HepG2 (cell line): ENCODE results near the gene HNRNPC. TPM values are rescaled to one million over a fixed set of nuclear protein-coding genes. Genes with fewer than 3 reads are reported as not detected.
A peak's percentile ranks its signal among the peaks of the same experiment; 100 is the strongest.

Experiments
- ATF5 ChIP-seq: sonication (generic); formaldehyde crosslinking; IDR thresholded peaks from 2 replicates; pipeline ENCODE4 v1.4.0; 2020; ENCODE audit warnings: mild to moderate bottlenecking, low read depth, missing genetic modification reagents
- CBX5 ChIP-seq: sonication (generic); formaldehyde crosslinking; IDR thresholded peaks from 2 replicates; pipeline ENCODE4 v1.4.0; 2020; ENCODE audit warnings: missing genetic modification reagents, borderline replicate concordance
- HMGXB4 ChIP-seq, 2 experiments: sonication (generic) in 1 of 2; formaldehyde crosslinking in 1 of 2; IDR thresholded peaks; 2 replicates each; pipeline versions ENCODE4 v1.4.0 to v1.6.1; 2018 to 2020; ENCODE audit warnings: missing genetic modification reagents in 2 of 2, borderline replicate concordance in 1 of 2, low read depth in 1 of 2, mild to moderate bottlenecking in 1 of 2, missing biosample characterization in 1 of 2
- HOXA5 ChIP-seq: sonication (generic); formaldehyde crosslinking; IDR thresholded peaks from 2 replicates; pipeline ENCODE4 v1.4.0; 2020; ENCODE audit warnings: missing genetic modification reagents
- KAT2B ChIP-seq: fragments of 150-350 bp; IDR thresholded peaks from 2 replicates; pipeline ENCODE4 v1.6.1; 2014; ENCODE audit warnings: low read depth, low read length, borderline replicate concordance
- KAT7 ChIP-seq: IDR thresholded peaks from 2 replicates; pipeline ENCODE4 v1.6.1; 2018; ENCODE audit warnings: borderline replicate concordance, missing compliant biosample characterization
- KDM5A ChIP-seq: fragments of 200-600 bp; sonication (generic); IDR thresholded peaks from 2 replicates; pipeline ENCODE4 v1.7.0; 2018; ENCODE audit warnings: antibody characterized with exemption, mild to moderate bottlenecking, low read length, borderline replicate concordance
- NFRKB ChIP-seq: fragments of 450-650 bp; IDR thresholded peaks from 2 replicates; pipeline ENCODE4 v1.6.1; 2017
- NPAS2 ChIP-seq: sonication (generic); formaldehyde crosslinking; IDR thresholded peaks from 2 replicates; pipeline ENCODE4 v1.8.0; 2022; ENCODE audit warnings: mild to moderate bottlenecking, missing genetic modification reagents, borderline replicate concordance
- POLR2A ChIP-seq, 2 experiments: IDR thresholded peaks; 2 replicates each; pipeline ENCODE4 v1.6.1; 2011; ENCODE audit warnings: low read depth in 2 of 2, low read length in 2 of 2, mild to moderate bottlenecking in 1 of 2, moderate library complexity in 1 of 2; ENCODE audit not compliant: insufficient read depth in 1 of 2
- POLR2G ChIP-seq: fragments of 200-400 bp; formaldehyde crosslinking; IDR thresholded peaks from 2 replicates; pipeline ENCODE4 v1.6.1; 2018; ENCODE audit warnings: mild to moderate bottlenecking, low read depth, low read length, moderate library complexity
- PTBP1 ChIP-seq: fragments of 200-400 bp; formaldehyde crosslinking; IDR thresholded peaks from 2 replicates; pipeline ENCODE4 v1.6.1; 2018; ENCODE audit warnings: low read length, low read depth; ENCODE audit not compliant: poor library complexity, severe bottlenecking
- TCF7 ChIP-seq: sonication (generic); IDR thresholded peaks from 2 replicates; pipeline ENCODE4 v1.6.1; 2016; ENCODE audit warnings: antibody characterized with exemption, low read depth
- ZEB1 ChIP-seq: IDR thresholded peaks from 2 replicates; pipeline ENCODE4 v1.6.1; 2012; ENCODE audit warnings: mild to moderate bottlenecking, low read depth, inconsistent platforms; ENCODE audit not compliant: insufficient replicate concordance
- ZKSCAN1 ChIP-seq: fragments of 150-350 bp; IDR thresholded peaks from 2 replicates; pipeline ENCODE4 v1.6.1; 2014; ENCODE audit warnings: low read length
- ZNF180 ChIP-seq: sonication (generic); formaldehyde crosslinking; IDR thresholded peaks from 2 replicates; pipeline ENCODE4 v1.4.0; 2020; ENCODE audit warnings: low read depth, missing genetic modification reagents, borderline replicate concordance
- ZNF343 ChIP-seq: sonication (generic); formaldehyde crosslinking; IDR thresholded peaks from 2 replicates; pipeline ENCODE4 v1.4.0; 2020; ENCODE audit warnings: mild to moderate bottlenecking, missing genetic modification reagents
- ZNF430 ChIP-seq: sonication (generic); formaldehyde crosslinking; IDR thresholded peaks from 2 replicates; pipeline ENCODE4 v1.9.0; 2021; ENCODE audit warnings: mild to moderate bottlenecking, missing genetic modification reagents
- ZNF564 ChIP-seq: sonication (generic); formaldehyde crosslinking; IDR thresholded peaks from 2 replicates; pipeline ENCODE4 v1.8.1; 2023; ENCODE audit warnings: mild to moderate bottlenecking, missing genetic modification reagents
- ZNF782 ChIP-seq: sonication (generic); formaldehyde crosslinking; IDR thresholded peaks from 2 replicates; pipeline ENCODE4 v1.4.0; 2020; ENCODE audit warnings: missing genetic modification reagents, mild to moderate bottlenecking, borderline replicate concordance
- polyA plus RNA-seq, 8 experiments: library from polyadenylated mRNA; depleted of rRNA in 3 of 8; stranded (reverse) in 7 of 8; unstranded in 1 of 8; fragments of >200 nt; fragmentation: Illumina TruSeq in 4 of 8; extraction: Trizol in 4 of 8; gene quantifications; 2 replicates each; pipeline versions ENCODE4 v1.2.1 to v1.2.3, GENCODE V29; 2011 to 2016; ENCODE audit warnings: low read depth in 4 of 8, missing spikeins in 1 of 8, mixed read lengths in 1 of 8; ENCODE audit not compliant: insufficient read depth in 1 of 8
- total RNA-seq, 5 experiments: library from RNA; depleted of rRNA; stranded (reverse); fragments of >200 nt; fragmentation: Illumina TruSeq; extraction: Trizol; gene quantifications; 2 replicates each; pipeline ENCODE4 v1.2.3, GENCODE V29; 2016; ENCODE audit warnings: low read depth in 1 of 5
- TF ChIP-seq, protein P1 (sequence below): sonication (generic); formaldehyde crosslinking; IDR thresholded peaks from 2 replicates; pipeline ENCODE4 v1.5.1; 2020; ENCODE audit warnings: missing genetic modification reagents, mild to moderate bottlenecking, borderline replicate concordance
- TF ChIP-seq, protein P2 (sequence below): IDR thresholded peaks from 2 replicates; pipeline ENCODE4 v1.4.0; 2020; ENCODE audit warnings: mild to moderate bottlenecking, missing genetic modification reagents

HNRNPC gene
- total and polyA plus RNA-seq, 2 of the 13 experiments (the other 11 are each of a cell fraction or from before 2014, with no cell fraction given): 628 to 1,099 TPM

DNA sequence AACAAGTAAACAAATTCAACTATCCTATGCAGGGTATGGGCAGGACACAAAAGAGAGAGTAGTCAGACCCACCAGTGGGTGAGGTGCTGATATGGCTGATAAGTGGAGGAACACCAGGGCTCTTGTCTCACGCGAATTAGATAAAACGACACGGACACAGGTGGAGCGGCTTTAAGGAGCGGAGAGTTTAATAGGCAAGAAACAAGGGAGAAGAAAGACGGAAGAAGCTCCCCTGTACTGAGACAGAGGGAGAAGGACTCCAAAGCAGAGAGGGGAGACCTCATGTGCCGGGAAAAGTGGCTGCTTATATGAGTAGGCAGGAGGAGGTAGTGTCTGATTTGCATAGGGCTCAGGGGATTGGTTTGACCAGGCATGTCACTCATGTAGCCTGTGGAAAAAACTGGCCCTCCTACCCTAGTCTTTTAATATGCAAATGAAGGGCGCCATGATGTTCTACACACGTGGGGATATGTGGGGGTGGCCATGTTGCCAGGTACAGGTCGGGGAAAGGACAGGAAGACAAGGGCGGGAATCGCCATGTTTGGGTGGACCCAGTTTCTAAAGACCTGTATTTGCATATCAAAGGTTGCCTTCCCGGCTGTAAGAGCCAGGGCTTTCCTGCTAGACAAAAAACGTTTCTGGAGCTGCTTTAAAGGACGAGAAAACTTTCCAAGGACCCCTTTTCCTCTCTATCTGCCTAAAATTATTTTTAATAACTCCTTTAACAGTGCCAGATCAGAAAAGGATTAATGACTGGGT lies 39.4 kb upstream of the HNRNPC start (continued):
- TF ChIP-seq ZKSCAN1 (no peak), NPAS2 (CRISPR knock-in tag) (no peak), ATF5 (CRISPR knock-in tag) (no peak), ZNF343 (CRISPR knock-in tag) (no peak), ZNF180 (CRISPR knock-in tag) (no peak), PTBP1 (no peak), ZNF564 (CRISPR knock-in tag) (no peak), KAT7 (CRISPR knock-in tag) (no peak), POLR2G (peak; percentile 96), KDM5A (no peak; the same call in 1 of the 2 replicates), ZEB1 (peak; percentile 88), TCF7 (peak; percentile 52; the same call in 1 of the 2 replicates), POLR2A (IDR thresholded peaks at IDR 0.05; ENCODE audit: insufficient read depth in 1 of 2, low read depth in 2 of 2, low read length in 2 of 2) (peak; percentile 94 to 95), CBX5 (CRISPR knock-in tag) (no peak), NFRKB (peak; percentile 85; the same call in 1 of the 2 replicates), KAT2B (no peak), HOXA5 (peak; percentile 19; the same call in 1 of the 2 replicates), ZNF430 (CRISPR knock-in tag) (peak; percentile 62; the same call in 1 of the 2 replicates), HMGXB4 (CRISPR knock-in tag; IDR thresholded peaks at IDR 0.05; ENCODE audit: borderline replicate concordance in 1 of 2, low read depth in 1 of 2) (peak; percentile 32 to 59), ZNF782 (CRISPR knock-in tag) (0 out of 2 replicates have a peak, but pooled peaks have one; percentile 43)
- TF ChIP-seq, protein P1, sequence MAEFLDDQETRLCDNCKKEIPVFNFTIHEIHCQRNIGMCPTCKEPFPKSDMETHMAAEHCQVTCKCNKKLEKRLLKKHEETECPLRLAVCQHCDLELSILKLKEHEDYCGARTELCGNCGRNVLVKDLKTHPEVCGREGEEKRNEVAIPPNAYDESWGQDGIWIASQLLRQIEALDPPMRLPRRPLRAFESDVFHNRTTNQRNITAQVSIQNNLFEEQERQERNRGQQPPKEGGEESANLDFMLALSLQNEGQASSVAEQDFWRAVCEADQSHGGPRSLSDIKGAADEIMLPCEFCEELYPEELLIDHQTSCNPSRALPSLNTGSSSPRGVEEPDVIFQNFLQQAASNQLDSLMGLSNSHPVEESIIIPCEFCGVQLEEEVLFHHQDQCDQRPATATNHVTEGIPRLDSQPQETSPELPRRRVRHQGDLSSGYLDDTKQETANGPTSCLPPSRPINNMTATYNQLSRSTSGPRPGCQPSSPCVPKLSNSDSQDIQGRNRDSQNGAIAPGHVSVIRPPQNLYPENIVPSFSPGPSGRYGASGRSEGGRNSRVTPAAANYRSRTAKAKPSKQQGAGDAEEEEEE (CRISPR knock-in tag): 0 out of 2 replicates have a peak, but pooled peaks have one; percentile 15
- TF ChIP-seq, protein P2, sequence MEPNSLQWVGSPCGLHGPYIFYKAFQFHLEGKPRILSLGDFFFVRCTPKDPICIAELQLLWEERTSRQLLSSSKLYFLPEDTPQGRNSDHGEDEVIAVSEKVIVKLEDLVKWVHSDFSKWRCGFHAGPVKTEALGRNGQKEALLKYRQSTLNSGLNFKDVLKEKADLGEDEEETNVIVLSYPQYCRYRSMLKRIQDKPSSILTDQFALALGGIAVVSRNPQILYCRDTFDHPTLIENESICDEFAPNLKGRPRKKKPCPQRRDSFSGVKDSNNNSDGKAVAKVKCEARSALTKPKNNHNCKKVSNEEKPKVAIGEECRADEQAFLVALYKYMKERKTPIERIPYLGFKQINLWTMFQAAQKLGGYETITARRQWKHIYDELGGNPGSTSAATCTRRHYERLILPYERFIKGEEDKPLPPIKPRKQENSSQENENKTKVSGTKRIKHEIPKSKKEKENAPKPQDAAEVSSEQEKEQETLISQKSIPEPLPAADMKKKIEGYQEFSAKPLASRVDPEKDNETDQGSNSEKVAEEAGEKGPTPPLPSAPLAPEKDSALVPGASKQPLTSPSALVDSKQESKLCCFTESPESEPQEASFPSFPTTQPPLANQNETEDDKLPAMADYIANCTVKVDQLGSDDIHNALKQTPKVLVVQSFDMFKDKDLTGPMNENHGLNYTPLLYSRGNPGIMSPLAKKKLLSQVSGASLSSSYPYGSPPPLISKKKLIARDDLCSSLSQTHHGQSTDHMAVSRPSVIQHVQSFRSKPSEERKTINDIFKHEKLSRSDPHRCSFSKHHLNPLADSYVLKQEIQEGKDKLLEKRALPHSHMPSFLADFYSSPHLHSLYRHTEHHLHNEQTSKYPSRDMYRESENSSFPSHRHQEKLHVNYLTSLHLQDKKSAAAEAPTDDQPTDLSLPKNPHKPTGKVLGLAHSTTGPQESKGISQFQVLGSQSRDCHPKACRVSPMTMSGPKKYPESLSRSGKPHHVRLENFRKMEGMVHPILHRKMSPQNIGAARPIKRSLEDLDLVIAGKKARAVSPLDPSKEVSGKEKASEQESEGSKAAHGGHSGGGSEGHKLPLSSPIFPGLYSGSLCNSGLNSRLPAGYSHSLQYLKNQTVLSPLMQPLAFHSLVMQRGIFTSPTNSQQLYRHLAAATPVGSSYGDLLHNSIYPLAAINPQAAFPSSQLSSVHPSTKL: peak; percentile 22
